HepG2 (cell line): ENCODE measurements around the gene ELAC1. TPM values are rescaled to one million over a fixed set of nuclear protein-coding genes. Genes with fewer than 3 reads are reported as not detected.

Experiments used
- ATAC-seq: fragments of 200-7000 bp; cut with Tn5 transposase; 3 replicates; pipeline ENCODE4 v1.9.1; 2020; ENCODE audit warnings: mild to moderate bottlenecking, moderate library complexity
- BruUV-seq: library from RNA; stranded (reverse); fragments of 400-500 nt; replicated peaks from 2 replicates; lab custom pipeline; 2021; lab: Mats Ljungman, UMichigan
- CTCF ChIA-PET: fragments of 300-600 bp; formaldehyde crosslinking; extraction: SDS; loops from one replicate; lab custom pipeline; 2021; ENCODE audit warnings: low total read pairs, inconsistent platforms, low intra/inter-chr PET ratio; lab: Yijun Ruan, JAX
- POLR2A ChIA-PET: fragments of 350-600 bp; sonication (Branson Sonifier 250); formaldehyde crosslinking; loops from one replicate; lab custom pipeline; 2020; ENCODE audit warnings: antibody characterized with exemption, inconsistent platforms; lab: Yijun Ruan, JAX
- DNase-seq: peaks from one replicate; pipeline ENCODE4 v3.0.0-alpha.2; 2015; ENCODE audit warnings: low spot score
- FAIRE-seq: peaks from 3 replicates; lab custom pipeline; 2011; peaks lifted over from hg19 to GRCh38; lab: Jason Lieb, UNC
- H2AFZ ChIP-seq: one replicate; pipeline ENCODE4 v1.6.1; 2011; ENCODE audit warnings: low read length, inconsistent platforms
- H3K27ac ChIP-seq: fragments of 300-600 bp; 3 replicates; pipeline ENCODE4 v1.8.0; 2011; ENCODE audit warnings: mixed run types, mild to moderate bottlenecking, mixed read lengths, low read length, inconsistent platforms; ENCODE audit not compliant: insufficient read depth; ENCODE audit errors: extremely low read length
- H3K27me3 ChIP-seq, 2 experiments: fragments of 200-600 bp in 1 of 2; 2 replicates in 1 of 2; 3 replicates in 1 of 2; pipeline versions ENCODE4 v1.6.0 to v1.8.0; 2011; ENCODE audit warnings: low read length in 2 of 2, mild to moderate bottlenecking in 2 of 2, moderate library complexity in 2 of 2, inconsistent platforms in 1 of 2; ENCODE audit not compliant: insufficient read depth in 2 of 2, control insufficient read depth in 1 of 2
- H3K36me3 ChIP-seq, 2 experiments: fragments of 200-600 bp in 1 of 2; replicated peaks in 1 of 2; 2 replicates in 1 of 2; 3 replicates in 1 of 2; pipeline versions ENCODE4 v1.5.1 to v1.8.0; 2011; ENCODE audit warnings: low read length in 2 of 2, inconsistent platforms in 1 of 2; ENCODE audit not compliant: insufficient read depth in 2 of 2, control insufficient read depth in 1 of 2
- H3K4me1 ChIP-seq: 2 replicates; pipeline ENCODE4 v1.5.1; 2012; ENCODE audit warnings: low read length, inconsistent platforms; ENCODE audit not compliant: insufficient read depth
- H3K4me2 ChIP-seq: 2 replicates; pipeline ENCODE4 v1.6.0; 2011; ENCODE audit warnings: low read depth, low read length, inconsistent platforms
- H3K4me3 ChIP-seq, 3 experiments: fragments of 200-600 bp in 1 of 3; sonication (generic), shearing (Covaris generic) in 1 of 3; replicated peaks in 1 of 3; 2 replicates each; pipeline ENCODE4 v1.5.1; 2011 to 2016; ENCODE audit warnings: low read length in 3 of 3, inconsistent platforms in 2 of 3, low read depth in 2 of 3, mild to moderate bottlenecking in 2 of 3, control low read depth in 1 of 3, mixed read lengths in 1 of 3; ENCODE audit not compliant: insufficient read depth in 1 of 3
- H3K79me2 ChIP-seq: one replicate; pipeline ENCODE4 v1.6.1; 2011; ENCODE audit warnings: low read length, inconsistent platforms; ENCODE audit not compliant: insufficient read depth
- H3K9ac ChIP-seq: 2 replicates; pipeline ENCODE4 v1.6.0; 2011; ENCODE audit warnings: mild to moderate bottlenecking, low read depth, low read length, inconsistent platforms; ENCODE audit not compliant: insufficient read depth
- H3K9me3 ChIP-seq: 2 replicates; pipeline ENCODE4 v1.5.1; 2012; ENCODE audit warnings: mild to moderate bottlenecking, low read length
- H4K20me1 ChIP-seq: 2 replicates; pipeline ENCODE4 v1.6.0; 2011; ENCODE audit warnings: inconsistent platforms, mild to moderate bottlenecking, low read length, moderate library complexity; ENCODE audit not compliant: insufficient read depth
- EHMT2 ChIP-seq: fragments of 200-600 bp; sonication (generic); IDR thresholded peaks from 2 replicates; pipeline ENCODE4 v1.7.0; 2017; ENCODE audit warnings: antibody characterized with exemption, low read depth, low read length, borderline replicate concordance
- FOXA1 ChIP-seq, 2 experiments: fragments of 450-650 bp in 1 of 2; sonication (generic) in 1 of 2; formaldehyde crosslinking in 1 of 2; IDR thresholded peaks; 2 replicates each; pipeline versions ENCODE4 v1.4.0 to v1.6.1; 2016 to 2020; ENCODE audit warnings: missing genetic modification reagents in 1 of 2
- IKZF4 ChIP-seq: sonication (generic); formaldehyde crosslinking; IDR thresholded peaks from 2 replicates; pipeline ENCODE4 v1.5.1; 2020; ENCODE audit warnings: borderline replicate concordance, mild to moderate bottlenecking, low read depth, missing genetic modification reagents; ENCODE audit errors: not compliant biosample characterization
- KDM4B ChIP-seq: sonication (generic); formaldehyde crosslinking; IDR thresholded peaks from 2 replicates; pipeline ENCODE4 v1.4.0; 2020; ENCODE audit warnings: missing genetic modification reagents
- SP140L ChIP-seq: sonication (generic); formaldehyde crosslinking; IDR thresholded peaks from 2 replicates; pipeline ENCODE4 v1.4.0; 2020; ENCODE audit warnings: missing genetic modification reagents, borderline replicate concordance
- SSRP1 ChIP-seq: IDR thresholded peaks from 2 replicates; pipeline ENCODE4 v1.6.1; 2016; ENCODE audit warnings: control low read depth
- STAG1 ChIP-seq: sonication (generic); formaldehyde crosslinking; IDR thresholded peaks from 2 replicates; pipeline ENCODE4 v1.4.0; 2020; ENCODE audit warnings: missing genetic modification reagents
- STAT5B ChIP-seq: sonication (generic); formaldehyde crosslinking; IDR thresholded peaks from 2 replicates; pipeline ENCODE4 v1.4.0; 2020; ENCODE audit warnings: missing genetic modification reagents
- WIZ ChIP-seq: sonication (generic); formaldehyde crosslinking; IDR thresholded peaks from 2 replicates; pipeline ENCODE4 v1.5.1; 2020; ENCODE audit warnings: mild to moderate bottlenecking, missing genetic modification reagents
- ZBTB33 ChIP-seq: sonication (generic); formaldehyde crosslinking; IDR thresholded peaks from 2 replicates; pipeline ENCODE4 v1.4.0; 2020; ENCODE audit warnings: missing genetic modification reagents
- ZNF225 ChIP-seq: sonication (generic); formaldehyde crosslinking; IDR thresholded peaks from 2 replicates; pipeline ENCODE4 v1.4.0; 2020; ENCODE audit warnings: mild to moderate bottlenecking, missing genetic modification reagents
- ZNF468 ChIP-seq: sonication (generic); formaldehyde crosslinking; IDR thresholded peaks from 2 replicates; pipeline ENCODE4 v1.8.0; 2022; ENCODE audit warnings: mild to moderate bottlenecking, moderate library complexity, missing genetic modification reagents
- ZNF556 ChIP-seq: sonication (generic); formaldehyde crosslinking; IDR thresholded peaks from 2 replicates; pipeline ENCODE4 v1.4.0; 2020; ENCODE audit warnings: mild to moderate bottlenecking, missing genetic modification reagents, borderline replicate concordance
- ZNF557 ChIP-seq: sonication (generic); formaldehyde crosslinking; IDR thresholded peaks from 2 replicates; pipeline ENCODE4 v1.4.0; 2020; ENCODE audit warnings: missing genetic modification reagents
- ZNF781 ChIP-seq: sonication (generic); formaldehyde crosslinking; IDR thresholded peaks from 2 replicates; pipeline ENCODE4 v1.5.1; 2020; ENCODE audit warnings: borderline replicate concordance, mild to moderate bottlenecking, missing genetic modification reagents; ENCODE audit errors: not compliant biosample characterization
- WGBS: methylation state at CpG from one replicate; pipeline ENCODE4 v1.1.6; 2017; ENCODE audit warnings: low lambda C conversion rate; 5-methylcytosine and 5-hydroxymethylcytosine counted together
- in situ Hi-C: cut with HindIII; loops from 2 replicates; pipeline ENCODE4 v1.10.0; 2017; ENCODE audit warnings: low pct_unique_long_range_greater_than_20kb; ENCODE audit not compliant: extremely low pct_ligation_motif_present
- intact Hi-C: fragments of 100-400 bp; cut with micrococcal nuclease; formaldehyde crosslinking; loops from one replicate; pipeline ENCODE4 v1.10.0; 2022; ENCODE audit not compliant: unreplicated experiment
- polyA plus RNA-seq, 8 experiments: library from polyadenylated mRNA; depleted of rRNA in 3 of 8; stranded (reverse) in 7 of 8; unstranded in 1 of 8; fragments of >200 nt; fragmentation: Illumina TruSeq in 4 of 8; extraction: Trizol in 4 of 8; gene quantifications; 2 replicates each; pipeline versions ENCODE4 v1.2.1 to v1.2.3, GENCODE V29; 2011 to 2016; ENCODE audit warnings: low read depth in 4 of 8, missing spikeins in 1 of 8, mixed read lengths in 1 of 8; ENCODE audit not compliant: insufficient read depth in 1 of 8
- total RNA-seq, 5 experiments: library from RNA; depleted of rRNA; stranded (reverse); fragments of >200 nt; fragmentation: Illumina TruSeq; extraction: Trizol; gene quantifications; 2 replicates each; pipeline ENCODE4 v1.2.3, GENCODE V29; 2016; ENCODE audit warnings: low read depth in 1 of 5

Gene ELAC1
- total and polyA plus RNA-seq, 2 of the 13 experiments (the other 11 are each of a cell fraction or from before 2014, with no cell fraction given) = 1.9 to 3.6 TPM

GRCh38 chr18:50928551-50928950 lies 39.3 kb upstream of the ELAC1 start:
- DNase-seq = no peak
- Histone ChIP-seq H3K4me3 (no peak overlapping the region), H3K9ac (no peak overlapping the region), H3K4me1 (no peaks in the 10 kb centered on the region), H3K79me2 (no peaks in the 10 kb centered on the region), H2AFZ (no peak overlapping the region), H3K27me3 (no peaks in the 10 kb centered on the region), H3K9me3 (no peaks in the 10 kb centered on the region), H3K27ac (no peak overlapping the region), H3K36me3 (0 out of 5 replicates have a peak, but pooled peaks cover 0 to 2% of the 10 kb centered on the region in 2 experiments), H3K4me2 (no peak overlapping the region), H4K20me1 (no peaks in the 10 kb centered on the region)
- CTCF ChIA-PET = no interaction called here
- POLR2A ChIA-PET = no interaction called here
- TF ChIP-seq SSRP1 (no peak), SP140L (no peak), STAG1 (CRISPR knock-in tag) (no peak), ZNF225 (CRISPR knock-in tag) (no peak), ZBTB33 (CRISPR knock-in tag) (no peak), KDM4B (no peak), STAT5B (no peak), ZNF557 (CRISPR knock-in tag) (no peak), ZNF556 (CRISPR knock-in tag) (no peak), ZNF468 (CRISPR knock-in tag) (no peak), FOXA1 (IDR thresholded peaks at IDR 0.05) (no peak), FOXA1 (CRISPR knock-in tag; IDR thresholded peaks at IDR 0.05) (no peak), EHMT2 (no peak), IKZF4 (no peak), ZNF781 (CRISPR knock-in tag) (no peak), WIZ (no peak)
- FAIRE-seq = no peak
- in situ Hi-C loops = no loop called here
- BruUV-seq = no TSS peak
- ATAC-seq = no peak
- intact Hi-C loops = no loop called here
- 95% methylated on average over 2 of the region's 2 CpGs for WGBS
